Measurements from ENCODE around the gene LPCAT1.

Gene LPCAT1

GRCh38 chr5:1554410-1554967 is 30.7 kb upstream of the LPCAT1 start:
- no peak for DNase-seq

- no peak for DNase-seq
Observed at GRCh38 chr5:1553539-1554409, 30.0 kb upstream of the LPCAT1 start.

DNA sequence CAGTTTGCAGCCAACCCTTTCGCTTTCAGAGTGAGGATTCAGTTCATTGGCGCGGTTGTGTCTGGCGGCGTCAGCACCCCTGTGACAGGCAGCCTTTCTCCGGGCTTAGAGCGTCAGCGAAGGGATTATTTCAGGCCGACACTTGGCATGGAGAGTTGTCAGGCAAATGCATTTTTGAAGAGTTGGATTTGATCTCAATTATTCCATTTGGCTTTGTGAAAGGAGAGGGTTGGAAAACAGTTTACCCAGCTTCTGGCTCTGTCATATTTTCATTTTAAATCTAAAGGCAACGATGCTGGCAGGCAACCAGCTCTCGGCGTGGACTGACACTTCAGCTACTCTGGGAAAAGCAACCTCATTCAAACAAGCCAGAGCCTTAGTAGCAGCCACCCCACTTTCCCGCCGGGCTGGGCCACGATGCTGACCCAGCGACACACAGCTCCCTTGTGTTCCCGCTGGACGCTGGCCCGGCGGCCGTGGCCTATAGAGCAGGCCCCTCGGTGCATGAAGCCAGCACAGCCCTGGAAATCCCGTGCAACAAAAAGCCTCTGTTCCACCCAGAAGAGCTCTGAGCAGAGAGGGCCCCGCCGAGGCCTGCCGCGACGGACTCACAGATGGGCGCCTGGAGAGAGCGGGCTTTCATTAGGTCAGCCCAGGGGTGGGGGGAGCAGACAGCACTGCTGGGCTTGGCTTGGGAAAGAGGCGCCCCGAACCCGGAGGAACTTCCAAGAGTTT is 28.9 kb upstream of the LPCAT1 start:
- no peak for DNase-seq

DNA sequence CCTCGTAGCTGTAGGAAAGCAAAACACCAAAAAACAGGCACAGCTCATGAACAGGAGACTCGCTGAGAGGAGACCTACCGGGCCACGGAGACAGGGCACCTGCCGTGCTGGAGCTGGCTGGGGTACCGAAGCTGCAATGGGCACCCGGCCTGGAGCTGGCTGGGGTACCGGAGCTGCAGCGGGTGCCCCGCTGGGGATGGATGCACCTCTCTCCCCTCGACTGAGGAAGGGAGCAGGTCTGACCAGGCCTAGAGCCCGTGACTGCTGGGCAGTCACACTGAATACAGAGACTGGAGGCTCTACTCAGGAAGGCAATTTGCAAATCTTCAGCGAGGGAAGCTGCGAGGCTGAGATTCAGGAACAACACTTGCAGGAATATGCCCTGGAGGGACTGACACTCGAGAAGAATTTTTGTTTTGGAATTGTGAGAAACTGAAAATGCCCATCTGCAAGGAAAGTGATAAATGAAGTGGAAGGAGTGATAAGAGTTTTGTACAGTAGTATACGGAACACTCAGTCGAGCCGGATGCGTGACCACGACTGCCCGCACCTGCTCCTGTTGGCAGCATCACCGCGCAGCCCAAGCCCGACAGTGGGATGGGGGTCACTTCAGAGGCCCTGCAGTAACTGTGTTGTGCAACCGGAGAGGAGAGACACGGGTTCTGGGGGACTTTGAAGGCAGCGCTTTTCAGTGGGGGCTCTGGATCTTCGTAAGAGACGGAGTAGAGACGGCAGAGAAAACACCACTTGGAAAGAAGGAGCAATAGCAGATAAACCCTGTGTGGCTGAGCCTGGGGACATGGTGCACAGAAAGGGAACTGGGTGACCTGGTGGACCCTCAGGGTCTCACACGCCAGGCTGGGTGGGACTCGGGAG is 27.9 kb upstream of the LPCAT1 start:
- no peak for DNase-seq

- no peak for DNase-seq
Observed at GRCh38 chr5:1550287-1551076, 26.7 kb upstream of the LPCAT1 start.

DNA sequence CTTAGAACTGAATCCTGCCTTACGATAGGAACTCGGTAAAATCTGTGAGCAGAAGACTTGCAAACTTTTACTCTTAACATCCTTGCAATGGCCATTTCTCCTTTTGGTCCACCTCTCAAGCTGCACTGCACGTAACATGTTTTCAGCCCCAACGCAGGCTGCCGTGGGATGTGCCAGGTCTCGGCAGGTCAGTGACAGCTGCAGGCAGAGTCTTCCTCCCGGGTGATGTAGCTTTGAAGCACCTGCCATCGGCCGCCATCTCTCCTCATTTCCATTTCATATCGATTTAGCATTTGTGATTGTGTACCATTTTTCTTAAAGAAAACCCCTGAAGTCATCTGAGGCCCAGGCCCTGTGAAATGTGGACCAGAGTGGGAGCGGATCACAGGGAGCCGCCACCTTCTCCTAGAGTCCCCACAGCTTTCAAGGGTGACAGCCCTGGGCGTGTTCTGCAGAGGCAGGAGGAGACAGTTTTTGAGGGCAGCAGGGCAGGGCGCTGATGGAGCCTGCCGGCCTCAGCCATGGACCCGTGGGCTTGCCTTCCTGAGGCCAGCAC is 25.8 kb upstream of the LPCAT1 start:
- no peak for DNase-seq

GRCh38 chr5:1548702-1549474 is 25.1 kb upstream of the LPCAT1 start:
- no peak for DNase-seq

DNA sequence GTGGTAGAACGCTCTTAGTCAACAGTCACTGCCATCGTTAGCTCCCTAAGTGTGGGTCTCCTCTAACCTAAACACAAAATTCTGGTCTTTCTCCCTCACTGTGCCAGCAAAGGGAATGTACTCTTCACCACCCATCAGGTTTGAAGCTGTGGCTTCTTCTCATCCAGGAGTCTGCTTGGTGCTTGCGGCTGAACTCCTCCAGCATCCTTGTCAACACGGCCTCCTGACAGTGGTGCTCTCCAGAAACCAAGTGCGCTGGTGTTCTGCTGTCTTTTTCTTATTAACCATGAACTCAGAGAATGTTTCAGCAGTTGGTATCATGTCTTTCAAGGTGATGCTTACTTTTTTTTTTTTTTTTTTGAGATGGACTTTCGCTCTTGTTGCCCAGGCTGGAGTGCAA is 23.9 kb upstream of the LPCAT1 start:
- no peak for DNase-seq

GRCh38 chr5:1547236-1547635 is 23.5 kb upstream of the LPCAT1 start:
- DNase-seq = no peak

GRCh38 chr5:1546556-1546955 is 22.8 kb upstream of the LPCAT1 start:
- no peak for DNase-seq

DNA sequence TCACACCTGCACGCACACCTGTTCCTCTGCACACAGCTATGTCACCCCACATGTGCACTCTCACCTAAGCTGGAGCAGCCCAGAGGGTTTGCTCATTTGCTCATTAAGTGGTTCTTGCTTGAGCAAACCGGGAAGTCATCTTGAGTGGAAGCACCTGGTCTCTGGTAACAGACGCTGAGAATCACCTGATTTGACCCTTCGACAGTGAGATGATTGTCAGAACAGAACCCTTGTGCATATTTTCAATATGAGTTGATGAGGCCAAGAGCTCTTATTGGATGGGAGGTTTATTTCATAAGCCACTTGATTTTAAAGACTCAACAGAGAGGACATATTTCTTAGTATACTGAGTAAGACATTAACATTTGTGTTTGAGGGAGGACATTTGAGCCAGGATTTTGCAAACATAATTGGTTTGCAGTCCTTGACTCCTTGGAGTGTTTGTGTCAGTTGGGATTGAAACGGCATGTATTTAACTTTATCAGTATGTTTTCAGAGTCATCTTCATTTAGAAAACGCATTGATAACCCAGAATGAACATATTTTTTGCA is 22.1 kb upstream of the LPCAT1 start:
- no peak for DNase-seq

GRCh38 chr5:1545126-1545804 is 21.5 kb upstream of the LPCAT1 start:
- DNase-seq = no peak

- no peak for DNase-seq
Observed at GRCh38 chr5:1544294-1544961, 20.7 kb upstream of the LPCAT1 start.

GRCh38 chr5:1543398-1544293 is 19.9 kb upstream of the LPCAT1 start:
- DNase-seq = no peak

DNA sequence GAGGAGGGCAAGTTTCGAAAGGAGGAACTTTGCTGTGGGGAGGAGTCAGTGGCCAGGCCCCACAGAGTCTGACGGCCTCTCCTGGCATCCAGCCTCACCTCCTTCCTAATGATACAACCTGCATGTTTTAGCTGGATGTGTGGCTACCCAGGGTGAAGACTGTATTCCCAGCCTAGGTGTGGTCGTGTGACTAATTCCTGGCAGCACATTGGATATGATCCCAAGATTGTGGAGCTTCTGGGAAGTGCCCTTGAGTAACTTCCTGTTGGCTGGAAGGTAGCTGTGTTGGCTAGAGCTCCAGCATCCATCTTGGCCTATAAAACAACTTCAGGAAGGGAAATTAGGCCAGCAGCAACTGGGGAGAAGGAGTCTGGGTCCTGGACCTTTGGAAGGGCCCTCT is 19.0 kb upstream of the LPCAT1 start:
- DNase-seq = no peak

DNA sequence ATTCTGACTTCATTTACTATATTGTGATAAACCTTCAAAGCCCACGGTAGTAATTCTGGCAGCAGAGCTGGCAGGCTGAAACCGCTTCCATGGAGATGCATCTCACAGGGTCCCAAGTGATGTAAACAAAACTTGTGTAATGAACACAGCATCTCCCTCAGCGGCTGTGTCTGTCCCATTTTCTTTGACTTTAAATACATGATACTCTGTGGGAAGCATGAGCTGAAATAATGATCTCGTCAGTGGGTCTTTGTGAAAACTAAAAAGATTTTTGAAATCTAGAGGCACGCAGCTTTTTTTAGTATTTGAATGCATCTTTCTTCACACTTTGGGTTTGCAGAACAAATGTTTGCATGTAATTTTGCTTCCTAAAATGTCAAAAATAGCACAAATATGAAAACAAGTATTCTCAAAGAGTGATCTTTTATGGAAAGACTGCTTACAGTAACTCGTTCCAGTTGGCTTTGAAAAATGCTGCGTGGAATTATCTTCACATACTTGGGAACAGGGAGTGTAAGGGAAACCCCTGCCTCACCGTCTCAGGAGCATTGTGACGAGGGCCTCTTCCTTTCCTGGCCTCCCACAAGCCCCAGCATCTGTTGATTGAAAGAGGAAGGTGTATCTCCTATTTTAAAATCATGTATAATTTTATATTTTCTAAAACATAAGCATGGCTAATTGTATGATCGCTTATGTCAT is 18.1 kb upstream of the LPCAT1 start:
- DNase-seq = no peak

DNA sequence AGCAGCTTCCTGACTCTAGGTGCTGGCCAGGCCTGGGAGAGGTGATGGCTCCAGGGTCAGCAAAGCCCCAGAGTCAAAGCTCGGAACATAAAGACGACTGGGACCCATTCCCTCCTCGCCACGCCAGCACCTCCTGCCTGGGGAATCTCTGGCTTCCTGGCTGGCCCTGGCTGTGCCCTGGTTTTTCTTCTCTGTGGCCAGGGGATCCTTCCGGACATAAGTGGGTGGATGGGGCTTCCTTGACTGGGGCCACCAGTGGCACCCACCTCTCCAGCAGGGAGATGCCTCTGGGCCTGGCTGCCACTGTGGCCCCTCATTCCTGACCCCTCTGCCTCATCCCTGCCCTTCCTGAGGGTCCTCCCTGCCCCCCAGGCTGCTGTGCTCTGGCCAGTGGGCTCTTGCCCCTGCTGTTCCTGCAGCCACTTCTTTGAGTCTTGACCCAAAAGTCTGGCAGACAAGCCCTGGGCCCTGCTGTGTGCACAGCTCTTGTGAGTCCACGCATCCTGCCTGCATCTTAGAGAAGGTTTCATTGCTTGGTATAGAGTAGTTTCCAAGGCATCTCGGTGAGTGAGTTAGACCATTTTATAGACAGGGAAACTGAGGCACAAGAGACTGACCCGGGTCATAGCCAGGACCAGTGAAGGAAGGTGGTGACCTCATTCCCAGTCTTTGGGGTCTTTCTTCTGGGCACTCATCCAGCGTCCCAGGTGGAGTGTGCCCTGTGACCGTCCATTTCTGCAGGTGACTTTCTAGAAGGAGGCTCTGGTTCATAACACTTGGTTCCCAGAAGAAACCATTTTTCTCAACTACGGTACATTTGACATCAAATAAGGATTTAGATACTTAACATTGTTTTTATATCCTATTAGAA is 17.3 kb upstream of the LPCAT1 start:
- DNase-seq = no peak
